ENCODE data around the gene SETD5. TPM values are rescaled to one million over a fixed set of nuclear protein-coding genes. Genes with fewer than 3 reads are reported as not detected.

SETD5 gene
- total and polyA plus RNA-seq, 2 of the 4 experiments (the other 2 are of a cell fraction): 42.7 to 62.9 TPM

DNA sequence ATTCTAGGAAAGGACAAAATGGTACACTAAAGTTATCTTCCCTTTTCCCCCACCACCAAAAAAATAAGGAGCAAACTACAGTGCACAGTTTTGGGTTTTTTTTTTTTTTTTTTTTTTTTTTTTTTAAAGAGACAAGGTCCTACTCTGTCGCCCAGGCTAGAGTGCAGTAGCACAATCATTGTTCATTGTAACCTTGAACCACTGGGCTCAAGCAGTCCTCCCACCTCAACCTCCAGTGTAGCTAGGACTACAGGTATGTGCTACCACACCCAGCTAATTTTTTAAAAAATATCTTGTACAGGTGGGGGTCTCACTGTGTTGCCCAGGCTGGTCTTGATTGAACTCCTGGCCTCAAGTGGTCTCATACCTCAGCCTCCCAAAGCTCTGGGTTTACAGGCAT lies 14.9 kb downstream of the SETD5 start:
- CTCF ChIA-PET: no interaction called here
- intact Hi-C loops (cut with micrococcal nuclease): no loop called here

More for the DNA sequence above, 14.9 kb downstream of the SETD5 start:
- H3K4me2 ChIP-seq (ENCODE audit: low read depth, low read length): no peak overlapping the region
- TF ChIP-seq MXI1 (IDR thresholded peaks at IDR 0.05; ENCODE audit: borderline replicate concordance, low read depth, low read length) (no peak), POLR2A (IDR thresholded peaks at IDR 0.05; ENCODE audit: low read depth, low read length) (no peak), RCOR1 (IDR thresholded peaks at IDR 0.05; ENCODE audit: insufficient replicate concordance, low read length) (no peak), ELK1 (IDR thresholded peaks at IDR 0.05; ENCODE audit: borderline replicate concordance, low read depth, low read length) (no peak), MAZ (IDR thresholded peaks at IDR 0.05; ENCODE audit: borderline replicate concordance, low read depth, low read length) (no peak), RAD21 (IDR thresholded peaks at IDR 0.05; ENCODE audit: low read length) (no peak), SMC3 (IDR thresholded peaks at IDR 0.05; ENCODE audit: low read depth, low read length) (no peak), CTCF (conservative IDR thresholded peaks at IDR 0.05; ENCODE audit: low read depth, low read length) (no peak), CEBPB (IDR thresholded peaks at IDR 0.05; ENCODE audit: low read depth, low read length) (no peak), FOS (IDR thresholded peaks at IDR 0.05; ENCODE audit: low read depth, low read length) (no peak), NFE2L2 (IDR thresholded peaks at IDR 0.05; ENCODE audit: low read depth, low read length) (no peak), RFX5 (IDR thresholded peaks at IDR 0.05; ENCODE audit: low read depth, low read length) (no peak), BHLHE40 (IDR thresholded peaks at IDR 0.05; ENCODE audit: low read depth, low read length) (no peak), MAFK (IDR thresholded peaks at IDR 0.05; ENCODE audit: low read depth, low read length) (no peak)
- TF ChIP-seq, protein P1, sequence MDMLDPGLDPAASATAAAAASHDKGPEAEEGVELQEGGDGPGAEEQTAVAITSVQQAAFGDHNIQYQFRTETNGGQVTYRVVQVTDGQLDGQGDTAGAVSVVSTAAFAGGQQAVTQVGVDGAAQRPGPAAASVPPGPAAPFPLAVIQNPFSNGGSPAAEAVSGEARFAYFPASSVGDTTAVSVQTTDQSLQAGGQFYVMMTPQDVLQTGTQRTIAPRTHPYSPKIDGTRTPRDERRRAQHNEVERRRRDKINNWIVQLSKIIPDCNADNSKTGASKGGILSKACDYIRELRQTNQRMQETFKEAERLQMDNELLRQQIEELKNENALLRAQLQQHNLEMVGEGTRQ (IDR thresholded peaks at IDR 0.05; ENCODE audit: low read depth, low read length): no peak
- no CpG with 5 or more reads among the region's 1 CpG for WGBS, 2 experiments (ENCODE audit: extremely low coverage in 2 of 2, insufficient read length in 1 of 2)
- H3K4ac ChIP-seq (ENCODE audit: low read depth, low read length): no peak overlapping the region
- no peak overlapping the region for H2BK5ac ChIP-seq (ENCODE audit: low read depth, low read length, poor library complexity, severe bottlenecking)
- H4K5ac ChIP-seq (ENCODE audit: low read depth, low read length): no peak overlapping the region
- H3K27me3 ChIP-seq (ENCODE audit: control insufficient read depth, insufficient read depth, low read length): no peaks in the 10 kb centered on the region
- H3K56ac ChIP-seq (ENCODE audit: extremely low read depth, insufficient read depth, low read length): no peak overlapping the region
- peaks cover 99% of the 10 kb centered on the region for H4K20me1 ChIP-seq (ENCODE audit: insufficient read depth, low read length)
- DNase-seq: no peak
- H3K4me1 ChIP-seq (ENCODE audit: control insufficient read depth, insufficient read depth, low read length): peaks cover 10% of the 10 kb centered on the region
- H3K18ac ChIP-seq (ENCODE audit: low read depth, low read length): no peak overlapping the region
- POLR2A ChIA-PET (ENCODE audit: unreplicated experiment): no interaction called here
- no peak overlapping the region for H3K9ac ChIP-seq (ENCODE audit: low read depth, low read length)
- no peak overlapping the region for H2BK15ac ChIP-seq (ENCODE audit: low read depth, low read length)
- H3K23ac ChIP-seq (ENCODE audit: low read depth, low read length): no peak overlapping the region
- H2AFZ ChIP-seq (replicated peaks; ENCODE audit: low read length, poor library complexity): no peak overlapping the region
- no peak overlapping the region for H2AK9ac ChIP-seq (replicated peaks; ENCODE audit: low read depth, low read length, poor library complexity)
- no peak overlapping the region for H2BK20ac ChIP-seq (ENCODE audit: low read depth, low read length)
- H3K9me1 ChIP-seq (ENCODE audit: insufficient read depth, low read length): peaks cover 11% of the 10 kb centered on the region; the same call in 1 of the 2 replicates
- ATAC-seq (ENCODE audit: low read depth): no peak
- no peak overlapping the region for H3K4me3 ChIP-seq (ENCODE audit: insufficient read depth, low read depth, low read length)
- no peak overlapping the region for H2AK5ac ChIP-seq (ENCODE audit: low read depth, low read length)
- H3K9me3 ChIP-seq (ENCODE audit: control insufficient read depth, insufficient read depth, low read length): no peaks in the 10 kb centered on the region; the same call in 1 of the 2 replicates
- H4K8ac ChIP-seq (ENCODE audit: low read depth in 2 of 2, low read length in 2 of 2): no peak overlapping the region
- dilution Hi-C loops (cut with HindIII; ENCODE audit: low sequenced_read_pairs, unreplicated experiment) (no loop called here), in situ Hi-C loops (cut with MboI; ENCODE audit: low sequenced_read_pairs) (no loop called here)
- H3K36me3 ChIP-seq (ENCODE audit: control insufficient read depth, insufficient read depth, low read length): peaks cover 2% of the 10 kb centered on the region; the same call in 1 of the 2 replicates
- no peak overlapping the region for H2BK120ac ChIP-seq (ENCODE audit: low read depth, low read length)
- no peak overlapping the region for H4K91ac ChIP-seq (ENCODE audit: insufficient read depth, low read depth, low read length)
- no peak overlapping the region for H3K27ac ChIP-seq (ENCODE audit: insufficient read depth, low read length)
- no peak overlapping the region for H3K14ac ChIP-seq (replicated peaks; ENCODE audit: low read depth, low read length)
- BruUV-seq (replicated peaks): no TSS peak
- H3K79me1 ChIP-seq (ENCODE audit: low read depth in 1 of 2, low read length in 2 of 2): peaks cover 0 to 30% of the 10 kb centered on the region in 2 experiments; a peak in 2 of 4 replicates

Data from IMR-90 (cell line).